Tibial nerve (tissue), 4 donors: ENCODE measurements around the gene OGFRL1. TPM values are rescaled to one million over a fixed set of nuclear protein-coding genes. Genes with fewer than 3 reads are reported as not detected.
A peak's percentile ranks its signal among the peaks of the same experiment; 100 is the strongest.

Experiments
- DNase-seq, 2 donors: peaks; one replicate each; pipeline ENCODE4 v3.0.0-alpha.2; 2019; ENCODE audit warnings: low spot score in 2 of 2
- H3K27ac ChIP-seq, 4 donors: fragments of 200-600 bp; sonication (generic) in 3 of 4; one replicate each; pipeline ENCODE4 v1.5.1; 2017 to 2019; ENCODE audit warnings: mild to moderate bottlenecking in 1 of 4
- H3K27me3 ChIP-seq, 2 donors: fragments of 200-600 bp; sonication (generic) in 1 of 2; one replicate each; pipeline versions ENCODE4 v1.5.1 to v1.6.0; 2017 to 2019
- H3K36me3 ChIP-seq, 3 donors: fragments of 200-600 bp; sonication (generic); one replicate each; pipeline ENCODE4 v1.5.1; 2018 to 2019
- H3K4me1 ChIP-seq, 4 donors: fragments of 200-600 bp; sonication (generic) in 3 of 4; one replicate each; pipeline ENCODE4 v1.5.1; 2017 to 2019
- H3K4me3 ChIP-seq, 4 donors: fragments of 200-600 bp; sonication (generic) in 3 of 4; one replicate each; pipeline ENCODE4 v1.5.1; 2017 to 2019; ENCODE audit warnings: mild to moderate bottlenecking in 1 of 4, moderate library complexity in 1 of 4
- H3K9me3 ChIP-seq, 4 donors: fragments of 200-600 bp; sonication (generic) in 3 of 4; one replicate each; pipeline ENCODE4 v1.5.1; 2017 to 2019
- EP300 ChIP-seq, 2 donors: sonication (generic); formaldehyde crosslinking; IDR thresholded peaks; one replicate each; pipeline ENCODE4 v1.6.1; 2017; ENCODE audit warnings: antibody characterized with exemption in 2 of 2, mild to moderate bottlenecking in 1 of 2
- POLR2A ChIP-seq, 2 donors: fragments of 450-650 bp; IDR thresholded peaks; one replicate each; pipeline ENCODE4 v1.6.1; 2017; ENCODE audit warnings: antibody characterized with exemption in 2 of 2, mild to moderate bottlenecking in 2 of 2, moderate library complexity in 2 of 2
- WGBS, 2 donors: methylation state at CpG; one replicate each; pipeline ENCODE4 v1.1.5; 2018; 5-methylcytosine and 5-hydroxymethylcytosine counted together
- total RNA-seq, 4 donors: library from RNA; depleted of rRNA; stranded (reverse); fragments of >200 nt; gene quantifications; one replicate each; pipeline ENCODE4 v1.1.0, GENCODE V29; 2016
- TF ChIP-seq, protein P1 (sequence below), 5 experiments: fragments of 200-600 bp in 3 of 5; fragments of 450-650 bp in 2 of 5; sonication (generic) in 3 of 5; IDR thresholded peaks; one replicate each; pipeline ENCODE4 v1.5.1; 2016 to 2019; ENCODE audit warnings: antibody characterized with exemption in 5 of 5, mild to moderate bottlenecking in 3 of 5, moderate library complexity in 2 of 5

The OGFRL1 gene
- total RNA-seq, 4 donors from 2014 or later = 76.5 to 130 (median 92.2) TPM

GRCh38 chr6:71290611-71291010 lies 2.0 kb downstream of the OGFRL1 start:
- Histone ChIP-seq H3K36me3 (peaks cover 0 to 13% (median 0%) of the 10 kb centered on the region in 3 donors), H3K9me3 (no peaks in the 10 kb centered on the region), H3K27ac (peak overlapping the region in 3 of 4 donors; percentile 1 to 99 (median 95)), H3K4me3 (peak overlapping the region; percentile 50 to 85 (median 72)), H3K27me3 (no peaks in the 10 kb centered on the region), H3K4me1 (peaks cover 0 to 60% (median 12%) of the 10 kb centered on the region in 4 donors)
- TF ChIP-seq POLR2A (IDR thresholded peaks at IDR 0.05) (no peak), EP300 (IDR thresholded peaks at IDR 0.05) (no peak)
- TF ChIP-seq, protein P1, sequence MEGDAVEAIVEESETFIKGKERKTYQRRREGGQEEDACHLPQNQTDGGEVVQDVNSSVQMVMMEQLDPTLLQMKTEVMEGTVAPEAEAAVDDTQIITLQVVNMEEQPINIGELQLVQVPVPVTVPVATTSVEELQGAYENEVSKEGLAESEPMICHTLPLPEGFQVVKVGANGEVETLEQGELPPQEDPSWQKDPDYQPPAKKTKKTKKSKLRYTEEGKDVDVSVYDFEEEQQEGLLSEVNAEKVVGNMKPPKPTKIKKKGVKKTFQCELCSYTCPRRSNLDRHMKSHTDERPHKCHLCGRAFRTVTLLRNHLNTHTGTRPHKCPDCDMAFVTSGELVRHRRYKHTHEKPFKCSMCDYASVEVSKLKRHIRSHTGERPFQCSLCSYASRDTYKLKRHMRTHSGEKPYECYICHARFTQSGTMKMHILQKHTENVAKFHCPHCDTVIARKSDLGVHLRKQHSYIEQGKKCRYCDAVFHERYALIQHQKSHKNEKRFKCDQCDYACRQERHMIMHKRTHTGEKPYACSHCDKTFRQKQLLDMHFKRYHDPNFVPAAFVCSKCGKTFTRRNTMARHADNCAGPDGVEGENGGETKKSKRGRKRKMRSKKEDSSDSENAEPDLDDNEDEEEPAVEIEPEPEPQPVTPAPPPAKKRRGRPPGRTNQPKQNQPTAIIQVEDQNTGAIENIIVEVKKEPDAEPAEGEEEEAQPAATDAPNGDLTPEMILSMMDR (IDR thresholded peaks at IDR 0.05) = no peak
- no peak for DNase-seq
- WGBS, 2 donors = 83 to 87% methylated on average over 2 of the region's 2 CpGs

- whole genome bisulfite sequencing, 2 donors = 71% methylated on average over 4 of the region's 4 CpGs
- no peak for TF ChIP-seq POLR2A (IDR thresholded peaks at IDR 0.05)
- TF ChIP-seq, protein P1 (IDR thresholded peaks at IDR 0.05) = no peak
- TF ChIP-seq EP300 (IDR thresholded peaks at IDR 0.05) = no peak
- H3K4me1 ChIP-seq = peaks cover 0 to 67% (median 15%) of the 10 kb centered on the region in 4 donors
- peak overlapping the region in 2 of 4 donors; percentile 95 to 99 for H3K27ac ChIP-seq
- DNase-seq = no peak
- no peaks in the 10 kb centered on the region for H3K27me3 ChIP-seq
- H3K4me3 ChIP-seq = peak overlapping the region in 2 of 4 donors; percentile 50 to 85
- peaks cover 0 to 24% (median 0%) of the 10 kb centered on the region in 3 donors for H3K36me3 ChIP-seq
- no peaks in the 10 kb centered on the region for H3K9me3 ChIP-seq
These were observed 3.4 kb downstream of the OGFRL1 start for GRCh38 chr6:71292001-71292400.

- WGBS, 2 donors = 22 to 36% methylated on average over 1 of the region's 1 CpG
- no peak overlapping the region for H3K4me3 ChIP-seq
- no peak for DNase-seq
- peaks cover 0 to 59% (median 13%) of the 10 kb centered on the region in 4 donors for H3K4me1 ChIP-seq
- H3K36me3 ChIP-seq = peaks cover 0 to 34% (median 0%) of the 10 kb centered on the region in 3 donors
- H3K27me3 ChIP-seq = no peaks in the 10 kb centered on the region
- no peaks in the 10 kb centered on the region for H3K9me3 ChIP-seq
- TF ChIP-seq EP300 (IDR thresholded peaks at IDR 0.05) = peak in 1 of 2 donors; percentile 25
- TF ChIP-seq, protein P1 (IDR thresholded peaks at IDR 0.05) = no peak
- H3K27ac ChIP-seq = peak overlapping the region in 2 of 4 donors; percentile 4 to 50
These were observed 5.5 kb downstream of the OGFRL1 start for GRCh38 chr6:71294121-71294523.

DNA sequence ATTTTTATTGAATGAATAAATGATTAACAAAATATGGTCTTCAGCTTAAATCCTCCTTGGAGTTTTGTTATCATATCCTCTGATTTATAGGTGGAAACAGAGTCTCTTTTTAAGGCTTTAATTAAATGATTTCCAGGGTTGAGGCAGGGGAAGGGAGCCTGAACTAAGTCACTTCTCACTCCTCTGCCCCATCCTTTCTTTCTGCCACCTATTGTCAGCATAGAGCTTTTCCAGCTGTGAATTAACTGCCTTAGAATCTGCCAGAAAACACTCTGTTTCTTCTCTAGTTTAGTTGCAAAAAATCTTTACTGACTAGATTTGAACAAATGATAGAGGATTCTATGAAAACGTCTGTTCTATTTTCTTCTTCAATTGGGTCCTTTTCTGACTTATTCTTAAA lies 9.8 kb downstream of the OGFRL1 start:
- H3K27ac ChIP-seq = no peak overlapping the region
- H3K9me3 ChIP-seq = no peaks in the 10 kb centered on the region
- WGBS, 2 donors = 66 to 70% methylated on average over 1 of the region's 1 CpG
- H3K36me3 ChIP-seq = peaks cover 0 to 68% (median 0%) of the 10 kb centered on the region in 3 donors
- no peak overlapping the region for H3K4me3 ChIP-seq
- no peaks in the 10 kb centered on the region for H3K27me3 ChIP-seq
- no peak for DNase-seq
- H3K4me1 ChIP-seq = peaks cover 0 to 31% (median 3%) of the 10 kb centered on the region in 4 donors
- no peak for TF ChIP-seq POLR2A (IDR thresholded peaks at IDR 0.05)
- TF ChIP-seq, protein P1 (IDR thresholded peaks at IDR 0.05) = no peak

- Histone ChIP-seq H3K36me3 (peaks cover 0 to 63% (median 0%) of the 10 kb centered on the region in 3 donors), H3K9me3 (no peaks in the 10 kb centered on the region), H3K27me3 (no peaks in the 10 kb centered on the region), H3K4me1 (peaks cover 0 to 24% (median 3%) of the 10 kb centered on the region in 4 donors), H3K4me3 (no peak overlapping the region), H3K27ac (no peak overlapping the region)
- TF ChIP-seq POLR2A (IDR thresholded peaks at IDR 0.05) (no peak), EP300 (IDR thresholded peaks at IDR 0.05) (no peak)
- TF ChIP-seq, protein P1 (IDR thresholded peaks at IDR 0.05) = no peak
- no peak for DNase-seq
These were observed 11.2 kb downstream of the OGFRL1 start for GRCh38 chr6:71299541-71300470.
